Measurements from ENCODE around the gene HAND2.

The HAND2 gene

DNA sequence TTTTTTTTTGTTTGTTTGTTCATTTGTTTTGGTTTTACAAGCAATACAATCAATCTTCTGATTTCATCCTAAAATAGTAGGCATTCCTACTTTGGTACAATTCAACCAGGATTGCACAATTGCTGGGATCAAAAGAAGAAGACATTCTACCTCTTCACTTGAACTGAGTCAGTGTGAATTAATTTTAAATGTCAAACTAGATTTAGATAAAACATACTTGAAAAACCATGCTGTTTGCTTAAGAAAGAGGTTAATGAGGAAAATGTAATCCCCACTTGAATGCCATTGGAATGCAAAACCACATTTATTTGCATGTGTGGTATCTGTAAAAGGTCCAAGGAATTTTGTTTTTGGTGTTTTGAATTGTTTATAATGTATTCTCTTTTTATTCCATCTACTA lies 40.5 kb downstream of the HAND2 start:
- TF ChIP-seq POLR2A (IDR thresholded peaks at IDR 0.05; ENCODE audit: extremely low read depth, insufficient read length) (no peak), MYC (IDR thresholded peaks at IDR 0.05; ENCODE audit: low read depth, low read length) (no peak)
- TF ChIP-seq, protein P1, sequence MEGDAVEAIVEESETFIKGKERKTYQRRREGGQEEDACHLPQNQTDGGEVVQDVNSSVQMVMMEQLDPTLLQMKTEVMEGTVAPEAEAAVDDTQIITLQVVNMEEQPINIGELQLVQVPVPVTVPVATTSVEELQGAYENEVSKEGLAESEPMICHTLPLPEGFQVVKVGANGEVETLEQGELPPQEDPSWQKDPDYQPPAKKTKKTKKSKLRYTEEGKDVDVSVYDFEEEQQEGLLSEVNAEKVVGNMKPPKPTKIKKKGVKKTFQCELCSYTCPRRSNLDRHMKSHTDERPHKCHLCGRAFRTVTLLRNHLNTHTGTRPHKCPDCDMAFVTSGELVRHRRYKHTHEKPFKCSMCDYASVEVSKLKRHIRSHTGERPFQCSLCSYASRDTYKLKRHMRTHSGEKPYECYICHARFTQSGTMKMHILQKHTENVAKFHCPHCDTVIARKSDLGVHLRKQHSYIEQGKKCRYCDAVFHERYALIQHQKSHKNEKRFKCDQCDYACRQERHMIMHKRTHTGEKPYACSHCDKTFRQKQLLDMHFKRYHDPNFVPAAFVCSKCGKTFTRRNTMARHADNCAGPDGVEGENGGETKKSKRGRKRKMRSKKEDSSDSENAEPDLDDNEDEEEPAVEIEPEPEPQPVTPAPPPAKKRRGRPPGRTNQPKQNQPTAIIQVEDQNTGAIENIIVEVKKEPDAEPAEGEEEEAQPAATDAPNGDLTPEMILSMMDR (IDR thresholded peaks at IDR 0.05; ENCODE audit: low read depth, low read length) = no peak
- TF ChIP-seq, protein P2, sequence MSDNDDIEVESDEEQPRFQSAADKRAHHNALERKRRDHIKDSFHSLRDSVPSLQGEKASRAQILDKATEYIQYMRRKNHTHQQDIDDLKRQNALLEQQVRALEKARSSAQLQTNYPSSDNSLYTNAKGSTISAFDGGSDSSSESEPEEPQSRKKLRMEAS (IDR thresholded peaks at IDR 0.05; ENCODE audit: low read depth, low read length) = no peak
- no peak overlapping the region for H3K4me3 ChIP-seq (ENCODE audit: low read depth, low read length)
- no peak for DNase-seq (ENCODE audit: low read depth)

DNA sequence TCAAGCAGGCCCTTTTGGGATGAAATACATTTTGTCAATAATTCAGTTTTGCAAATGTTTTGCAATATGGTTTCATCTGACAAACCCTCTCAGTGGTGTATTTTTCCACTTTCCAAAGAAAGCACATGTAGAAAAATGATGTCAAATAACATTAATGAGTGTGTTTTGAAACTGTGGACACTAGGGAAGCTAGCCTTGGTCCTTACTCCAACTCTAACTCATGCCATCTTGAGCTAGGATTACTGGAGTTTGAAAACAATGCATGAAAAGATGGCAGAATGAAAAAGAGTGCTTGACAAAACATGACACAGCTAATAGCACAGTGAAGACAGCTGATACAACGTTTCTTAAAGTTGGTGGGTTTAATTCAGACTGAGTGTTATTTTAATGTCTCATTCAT lies 41.4 kb downstream of the HAND2 start:
- H3K4me3 ChIP-seq (ENCODE audit: low read depth, low read length) = no peak overlapping the region
- no peak for DNase-seq (ENCODE audit: low read depth)
- TF ChIP-seq POLR2A (IDR thresholded peaks at IDR 0.05; ENCODE audit: extremely low read depth, insufficient read length) (no peak), MYC (IDR thresholded peaks at IDR 0.05; ENCODE audit: low read depth, low read length) (no peak)
- TF ChIP-seq, protein P2 (IDR thresholded peaks at IDR 0.05; ENCODE audit: low read depth, low read length) = no peak
- TF ChIP-seq, protein P1 (IDR thresholded peaks at IDR 0.05; ENCODE audit: low read depth, low read length) = no peak

DNA sequence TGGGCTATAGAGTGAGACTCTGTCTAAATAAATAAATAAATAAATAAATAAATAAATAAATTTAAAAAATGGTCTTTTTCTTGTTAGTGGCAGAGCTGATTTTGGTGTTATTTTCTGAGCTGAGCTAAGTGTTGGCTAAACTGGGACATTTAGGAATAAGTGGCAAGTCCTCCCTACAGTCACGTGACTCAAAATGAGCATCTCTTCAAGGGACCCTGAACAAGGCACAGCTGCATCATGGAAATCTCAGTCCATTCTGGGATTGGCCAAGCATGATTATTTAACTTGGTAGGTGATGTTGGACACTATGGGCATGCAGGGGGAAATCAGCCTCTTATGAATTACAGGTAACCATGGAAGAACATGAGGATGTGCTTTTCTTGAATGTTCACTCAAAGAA lies 42.0 kb downstream of the HAND2 start:
- TF ChIP-seq, protein P1 (IDR thresholded peaks at IDR 0.05; ENCODE audit: low read depth, low read length) = no peak
- TF ChIP-seq, protein P2 (IDR thresholded peaks at IDR 0.05; ENCODE audit: low read depth, low read length) = no peak
- no peak for TF ChIP-seq POLR2A (IDR thresholded peaks at IDR 0.05; ENCODE audit: extremely low read depth, insufficient read length)
- TF ChIP-seq MYC (IDR thresholded peaks at IDR 0.05; ENCODE audit: low read depth, low read length) = no peak

DNA sequence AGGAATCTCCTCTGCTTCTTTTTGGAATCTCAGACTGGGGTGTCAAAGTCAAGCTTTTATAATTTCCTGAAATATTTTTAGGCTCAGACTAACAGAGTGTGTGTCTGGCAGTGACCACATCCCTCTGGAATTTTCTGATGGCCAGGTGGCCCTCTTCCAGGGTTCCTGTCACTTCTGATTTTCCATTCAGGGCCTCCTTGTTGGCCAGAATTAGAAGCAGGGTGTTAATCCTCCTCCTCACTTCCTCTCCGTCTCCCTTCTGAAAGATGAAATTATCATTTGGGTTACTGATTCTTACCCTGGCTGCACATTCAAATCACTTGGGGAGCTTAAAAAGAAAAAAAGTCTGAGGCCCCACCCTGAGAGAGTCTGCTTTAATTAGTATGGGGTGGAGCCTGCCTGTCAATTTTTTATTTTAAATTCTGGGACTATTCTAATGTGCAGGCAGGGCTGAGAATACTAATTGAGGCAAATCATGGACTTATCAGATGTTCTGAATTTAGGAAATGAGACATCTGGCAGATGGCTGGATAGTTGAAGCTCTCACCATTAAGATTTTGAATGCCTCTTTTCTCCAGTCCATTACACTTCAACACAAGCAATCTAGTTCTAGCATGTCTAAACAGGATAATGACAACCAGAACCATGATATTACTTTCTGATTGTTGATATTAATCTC lies 43.2 kb downstream of the HAND2 start:
- TF ChIP-seq POLR2A (IDR thresholded peaks at IDR 0.05; ENCODE audit: extremely low read depth, insufficient read length) = no peak
- no peak for TF ChIP-seq MYC (IDR thresholded peaks at IDR 0.05; ENCODE audit: low read depth, low read length)
- TF ChIP-seq, protein P2 (IDR thresholded peaks at IDR 0.05; ENCODE audit: low read depth, low read length) = no peak
- TF ChIP-seq, protein P1 (IDR thresholded peaks at IDR 0.05; ENCODE audit: low read depth, low read length) = no peak
- no peak overlapping the region for H3K4me3 ChIP-seq (ENCODE audit: low read depth, low read length)
- DNase-seq (ENCODE audit: low read depth) = no peak

More for the DNA sequence above, 42.0 kb downstream of the HAND2 start:
- DNase-seq (ENCODE audit: low read depth) = no peak
- no peak overlapping the region for H3K4me3 ChIP-seq (ENCODE audit: low read depth, low read length)

DNA sequence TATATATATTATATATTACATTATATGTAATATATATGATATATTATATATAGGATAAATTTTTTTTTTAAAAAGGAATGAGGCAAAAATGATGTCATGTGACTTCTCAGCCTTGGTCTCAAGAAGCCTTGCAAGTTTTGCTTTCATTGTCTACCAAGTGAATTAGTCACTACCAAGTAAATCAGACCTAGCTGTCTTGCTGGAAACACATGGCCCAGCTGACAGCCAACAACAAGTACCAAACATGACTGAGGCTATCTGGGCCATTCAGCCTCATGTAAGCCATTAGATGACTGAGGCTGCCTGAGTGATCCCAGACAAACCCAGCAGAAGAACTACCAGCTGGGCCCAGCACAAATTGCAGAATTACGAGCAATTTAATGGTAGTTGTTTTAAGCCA lies 44.9 kb downstream of the HAND2 start:
- H3K4me3 ChIP-seq (ENCODE audit: low read depth, low read length) = no peak overlapping the region
- DNase-seq (ENCODE audit: low read depth) = no peak
- TF ChIP-seq POLR2A (IDR thresholded peaks at IDR 0.05; ENCODE audit: extremely low read depth, insufficient read length) (no peak), MYC (IDR thresholded peaks at IDR 0.05; ENCODE audit: low read depth, low read length) (no peak)
- TF ChIP-seq, protein P2 (IDR thresholded peaks at IDR 0.05; ENCODE audit: low read depth, low read length) = no peak
- TF ChIP-seq, protein P1 (IDR thresholded peaks at IDR 0.05; ENCODE audit: low read depth, low read length) = no peak

Data from NB4 (cell line).